Measurements from ENCODE around the gene CHADL. TPM values are rescaled to one million over a fixed set of nuclear protein-coding genes. Genes with fewer than 3 reads are reported as not detected.

Gene CHADL
- total and polyA plus RNA-seq, 2 of the 4 experiments (the other 2 are of a cell fraction), result 0.18 to 0.53 TPM

- no peaks in the 10 kb centered on the region for H4K20me1 ChIP-seq (ENCODE audit: insufficient read depth, low read length)
- H3K4me1 ChIP-seq (ENCODE audit: control insufficient read depth, insufficient read depth, low read length), result no peaks in the 10 kb centered on the region
- dilution Hi-C loops (cut with HindIII; ENCODE audit: low sequenced_read_pairs, unreplicated experiment), result no loop called here
- H3K36me3 ChIP-seq (ENCODE audit: control insufficient read depth, insufficient read depth, low read length), result peaks cover 57% of the 10 kb centered on the region
- H3K4me3 ChIP-seq (ENCODE audit: insufficient read depth, low read depth, low read length), result no peak overlapping the region
- H3K4me2 ChIP-seq (ENCODE audit: low read depth, low read length), result no peak overlapping the region
- ATAC-seq (ENCODE audit: low read depth) (no peak), DNase-seq (no peak)
- H4K91ac ChIP-seq (ENCODE audit: insufficient read depth, low read depth, low read length), result no peak overlapping the region
- BruUV-seq (replicated peaks), result no TSS peak
- H3K27me3 ChIP-seq (ENCODE audit: control insufficient read depth, insufficient read depth, low read length), result no peaks in the 10 kb centered on the region
- intact Hi-C loops (cut with micrococcal nuclease), result no loop called here
- H2AFZ ChIP-seq (replicated peaks; ENCODE audit: low read length, poor library complexity), result no peak overlapping the region
- H2AK5ac ChIP-seq (ENCODE audit: low read depth, low read length), result no peak overlapping the region
- no peak overlapping the region for H4K8ac ChIP-seq (ENCODE audit: low read depth in 2 of 2, low read length in 2 of 2)
- H2BK5ac ChIP-seq (ENCODE audit: low read depth, low read length, poor library complexity, severe bottlenecking), result no peak overlapping the region
- no peaks in the 10 kb centered on the region for H3K9me3 ChIP-seq (ENCODE audit: control insufficient read depth, insufficient read depth, low read length)
- no peak overlapping the region for H2BK15ac ChIP-seq (ENCODE audit: low read depth, low read length)
- in situ Hi-C loops (cut with MboI; ENCODE audit: low sequenced_read_pairs), result no loop called here
- H3K14ac ChIP-seq (replicated peaks; ENCODE audit: low read depth, low read length), result no peak overlapping the region
- H3K23ac ChIP-seq (ENCODE audit: low read depth, low read length), result no peak overlapping the region
- H4K5ac ChIP-seq (ENCODE audit: low read depth, low read length), result no peak overlapping the region
- H3K18ac ChIP-seq (ENCODE audit: low read depth, low read length), result no peak overlapping the region
- H3K27ac ChIP-seq (ENCODE audit: insufficient read depth, low read length), result no peak overlapping the region
- H3K4ac ChIP-seq (ENCODE audit: low read depth, low read length), result no peak overlapping the region
- WGBS, 2 experiments (ENCODE audit: extremely low coverage in 2 of 2, insufficient read length in 1 of 2), result 98% methylated on average over 16 of the region's 26 CpGs; no CpG with 5 or more reads in 1 of the 2 experiments
- peak overlapping the region; percentile 16 for H2AK9ac ChIP-seq (replicated peaks; ENCODE audit: low read depth, low read length, poor library complexity)
- ChIA-PET CTCF (no interaction called here), POLR2A (ENCODE audit: unreplicated experiment) (no interaction called here)
- peaks cover 11% of the 10 kb centered on the region; the same call in 1 of the 2 replicates for H3K9me1 ChIP-seq (ENCODE audit: insufficient read depth, low read length)
- no peak overlapping the region for H2BK20ac ChIP-seq (ENCODE audit: low read depth, low read length)
- no peak overlapping the region for H3K9ac ChIP-seq (ENCODE audit: low read depth, low read length)
- no peak overlapping the region for H3K56ac ChIP-seq (ENCODE audit: extremely low read depth, insufficient read depth, low read length)
- no peak for TF ChIP-seq ELK1 (IDR thresholded peaks at IDR 0.05; ENCODE audit: borderline replicate concordance, low read depth, low read length)
- TF ChIP-seq CTCF (conservative IDR thresholded peaks at IDR 0.05; ENCODE audit: low read depth, low read length), result no peak
- TF ChIP-seq RCOR1 (IDR thresholded peaks at IDR 0.05; ENCODE audit: insufficient replicate concordance, low read length), result no peak
- TF ChIP-seq USF2 (IDR thresholded peaks at IDR 0.05; ENCODE audit: low read depth, low read length), result no peak
- TF ChIP-seq CEBPB (IDR thresholded peaks at IDR 0.05; ENCODE audit: low read depth, low read length), result no peak
- no peak overlapping the region for H2BK120ac ChIP-seq (ENCODE audit: low read depth, low read length)
- H3K79me1 ChIP-seq (ENCODE audit: low read depth in 1 of 2, low read length in 2 of 2), result peaks cover 0 to 5% of the 10 kb centered on the region in 2 experiments; a peak in 1 of 4 replicates
These were observed 13.7 kb downstream of the CHADL start for GRCh38 chr22:41226723-41227655.

Measured in IMR-90 (cell line).